Midbrain (tissue), 1 donor: ENCODE results near the gene ATP1A2.
A peak's percentile ranks its signal among the peaks of the same experiment; 100 is the strongest.

ENCODE experiments used
- DNase-seq: peaks from one replicate; lab custom pipeline; 2025; lab: John Stamatoyannopoulos, UW

ATP1A2 gene

DNA sequence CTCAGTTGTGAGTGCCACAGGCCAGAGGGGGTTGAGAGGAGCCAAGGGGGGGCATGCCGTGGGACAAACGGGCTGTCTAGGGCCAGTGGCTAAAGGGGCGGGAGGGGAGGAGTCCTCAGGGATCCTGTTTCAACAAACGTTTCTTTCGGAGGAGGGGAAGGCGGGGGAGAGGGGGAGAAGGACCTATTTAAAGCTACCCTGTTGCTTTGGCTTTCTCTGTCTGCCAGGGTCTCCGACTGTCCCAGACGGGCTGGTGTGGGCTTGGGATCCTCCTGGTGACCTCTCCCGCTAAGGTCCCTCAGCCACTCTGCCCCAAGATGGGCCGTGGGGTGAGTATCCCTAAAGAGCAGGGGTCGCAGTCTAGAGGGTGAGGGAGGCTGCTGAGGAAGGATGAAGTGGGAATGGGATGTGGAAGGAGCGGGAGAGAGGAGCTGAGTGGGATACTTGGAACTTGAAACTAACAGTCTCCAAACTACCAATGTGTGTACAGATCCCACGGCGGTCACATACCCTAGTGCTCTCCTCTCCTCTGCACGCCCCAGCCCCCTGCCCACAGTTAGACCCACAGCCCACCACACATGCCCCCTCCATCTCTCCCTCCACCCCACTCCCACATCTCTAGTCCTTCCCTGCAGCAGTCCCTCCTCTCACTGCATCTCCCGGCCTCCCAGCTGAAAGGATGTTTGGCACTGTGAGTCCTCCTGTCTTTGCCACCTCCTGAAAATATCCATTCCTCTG is at the start of gene ATP1A2:
TSS of gene ATP1A2 (plus strand) at position 215 of the 738 bp plus-strand sequence. CDS start at position 318, 103 bp downstream.
- DNase-seq = peak; percentile 53

- DNase-seq = peak; percentile 28
These were observed 48.5 kb upstream of the ATP1A2 start for GRCh38 chr1:160066829-160067745.

DNA sequence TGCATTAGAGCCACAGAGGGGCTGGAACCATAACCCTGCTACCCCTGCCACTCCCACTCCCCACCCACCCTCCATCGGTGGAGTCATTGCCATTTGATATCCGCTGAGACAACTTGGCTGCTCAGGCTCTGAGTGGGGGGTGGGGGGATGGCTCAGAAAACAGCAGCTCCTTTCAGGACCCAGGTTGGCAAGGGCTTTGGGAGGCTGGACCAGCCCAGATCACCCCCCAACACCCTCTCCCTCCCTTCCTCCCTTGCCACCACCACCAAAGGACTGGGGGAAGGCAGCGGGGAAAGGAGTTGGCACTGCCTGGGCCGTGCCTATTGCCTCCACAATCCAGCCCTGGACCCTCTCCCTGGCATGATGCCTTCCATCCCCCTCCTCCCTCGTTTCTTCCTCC is 47.3 kb upstream of the ATP1A2 start:
- DNase-seq = peak; percentile 92

DNA sequence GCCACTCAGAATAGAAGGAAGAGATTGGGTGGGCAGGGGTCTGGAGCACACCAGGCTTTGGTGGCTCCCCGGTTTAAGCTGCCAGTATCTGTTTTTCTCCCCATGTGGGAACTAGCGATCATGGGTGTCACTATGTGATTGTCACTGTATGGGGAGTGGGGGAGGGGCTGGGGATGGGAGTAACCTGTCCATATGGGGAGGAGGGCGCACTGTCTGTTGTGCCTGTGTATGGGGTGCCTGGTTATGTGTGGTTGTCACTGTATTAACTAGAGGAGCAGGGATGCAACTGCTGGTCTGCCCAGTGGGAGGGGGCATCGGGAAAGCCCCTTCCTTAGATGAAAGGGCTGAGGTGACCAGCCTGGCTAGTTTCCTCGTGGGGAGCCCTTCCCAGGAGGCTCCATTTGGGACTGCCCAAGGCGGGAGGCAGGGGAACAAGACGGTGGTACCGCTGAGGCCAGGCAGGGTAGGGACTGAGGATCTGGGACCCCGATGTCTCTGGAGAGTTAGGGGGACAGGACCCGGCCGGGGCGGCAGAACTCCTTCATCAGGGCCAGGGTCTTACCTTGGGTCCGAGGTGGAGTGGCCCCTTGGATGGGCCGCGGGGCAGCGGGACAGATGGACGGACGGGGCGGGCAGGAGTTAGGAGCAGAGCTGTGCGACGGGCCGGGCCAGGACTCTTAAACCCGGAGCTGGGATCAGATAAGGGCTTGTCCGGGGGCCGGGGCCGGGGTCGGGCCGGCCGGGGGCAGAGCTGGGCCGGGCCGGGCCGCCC is 45.9 kb upstream of the ATP1A2 start, which contains the start of gene KCNJ10:
TSS of gene KCNJ10 (minus strand) at position 701 of the 772 bp plus-strand sequence. CDS start 27,628 bp downstream, outside the sequence.
- peak; percentile 62 for DNase-seq

DNA sequence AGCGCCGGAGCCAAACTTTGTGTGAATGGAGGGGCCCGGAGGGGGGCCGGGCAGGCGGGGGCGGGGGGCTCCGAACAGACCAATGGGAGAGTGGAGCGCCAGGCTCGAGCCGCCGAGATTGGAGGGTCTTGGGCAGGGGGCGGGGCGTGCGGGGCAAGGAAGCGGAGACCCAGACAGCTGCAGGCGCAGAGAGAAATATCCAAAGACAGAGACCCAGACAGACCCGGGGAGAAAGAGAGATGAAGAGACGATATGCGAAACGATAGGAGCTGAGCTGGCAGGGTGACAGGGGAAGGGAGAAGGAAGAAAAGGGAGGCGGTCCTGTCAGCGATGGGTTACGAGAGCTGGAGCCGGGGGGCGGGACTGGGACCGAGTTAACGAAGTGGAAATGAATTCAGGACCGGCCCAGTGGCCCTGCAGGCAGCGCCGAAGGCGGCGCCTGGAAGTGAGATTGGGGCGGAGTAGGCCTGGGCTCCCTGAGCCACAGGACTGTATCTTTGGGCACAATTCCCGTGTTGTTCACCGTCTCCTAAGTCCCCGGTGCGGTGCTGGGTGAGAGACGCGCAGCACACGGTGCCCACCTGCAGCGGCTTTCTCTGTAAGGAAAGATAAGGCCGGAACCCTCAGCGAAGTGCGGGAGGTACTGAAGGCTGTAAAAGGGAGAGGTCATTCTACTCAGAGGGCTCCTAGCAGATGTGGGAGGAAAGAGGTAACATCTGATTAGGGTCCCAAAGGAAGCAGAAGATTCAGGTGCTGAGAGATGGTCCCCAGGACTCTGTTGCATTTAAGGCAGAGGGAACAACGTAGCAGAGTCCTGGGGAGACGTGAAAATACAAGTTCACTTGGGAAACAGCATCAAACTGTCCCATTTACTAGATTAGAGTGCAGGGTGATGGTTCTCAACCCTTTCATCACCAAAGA is 45.1 kb upstream of the ATP1A2 start:
- peak; percentile 92 for DNase-seq

- DNase-seq = no peak
These were observed 44.3 kb upstream of the ATP1A2 start for GRCh38 chr1:160071289-160071688.

- no peak for DNase-seq
These were observed 40.7 kb upstream of the ATP1A2 start for GRCh38 chr1:160074865-160075264.

- no peak for DNase-seq
These were observed 39.7 kb upstream of the ATP1A2 start for GRCh38 chr1:160075836-160076235.

DNA sequence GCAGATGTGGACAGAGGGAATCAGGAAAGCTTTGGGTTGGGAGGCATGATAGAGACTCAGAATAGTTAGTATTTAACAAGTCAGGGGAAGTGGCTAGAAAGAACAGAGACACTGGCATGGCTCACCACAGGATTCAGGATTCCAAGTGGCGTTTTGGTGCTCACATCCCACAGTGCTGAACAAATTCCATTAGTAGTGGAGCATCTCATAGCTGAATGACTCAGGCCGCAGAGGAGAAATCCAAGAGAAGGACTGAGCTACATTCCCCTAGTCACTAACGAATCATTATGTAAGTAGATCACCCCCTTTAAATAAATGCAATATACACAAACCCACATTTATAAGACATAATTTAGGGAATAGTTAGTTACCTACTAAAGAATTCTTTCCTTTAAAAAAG is 39.3 kb upstream of the ATP1A2 start:
- DNase-seq = no peak

GRCh38 chr1:160077486-160077885 is 38.1 kb upstream of the ATP1A2 start:
- DNase-seq = no peak

DNA sequence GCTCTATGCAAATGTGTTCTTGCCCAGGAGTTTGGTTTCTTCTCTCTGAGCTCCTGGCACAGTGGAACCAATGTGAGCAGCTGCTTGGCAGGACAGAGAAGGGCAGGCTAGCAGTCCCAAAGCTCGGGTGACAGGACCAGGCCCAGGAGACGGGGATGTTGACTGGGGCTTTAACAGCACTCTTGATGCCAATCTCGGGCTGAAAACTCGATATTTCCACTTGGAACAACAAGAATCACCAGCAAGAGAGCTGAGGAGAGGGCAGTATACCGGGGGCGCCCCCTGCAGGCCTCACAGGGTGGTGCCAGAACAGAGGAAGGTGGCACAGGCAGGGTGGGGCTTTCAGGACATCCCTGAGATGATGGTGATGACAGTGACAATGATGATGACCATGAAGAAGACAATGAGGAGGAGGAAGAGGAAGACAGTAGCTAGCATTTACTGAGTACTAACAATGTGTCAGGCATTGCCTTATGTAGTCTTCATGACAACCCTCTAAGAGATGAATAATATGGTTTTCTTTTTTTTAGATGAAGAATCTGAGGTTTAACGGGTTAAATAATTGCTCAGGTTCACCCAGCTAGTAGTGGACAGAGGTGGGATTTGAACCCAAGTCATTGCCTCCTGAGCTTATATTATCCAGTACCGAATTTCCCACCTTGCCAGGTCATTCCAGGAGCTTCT is 36.9 kb upstream of the ATP1A2 start:
- peak; percentile 85 for DNase-seq

DNA sequence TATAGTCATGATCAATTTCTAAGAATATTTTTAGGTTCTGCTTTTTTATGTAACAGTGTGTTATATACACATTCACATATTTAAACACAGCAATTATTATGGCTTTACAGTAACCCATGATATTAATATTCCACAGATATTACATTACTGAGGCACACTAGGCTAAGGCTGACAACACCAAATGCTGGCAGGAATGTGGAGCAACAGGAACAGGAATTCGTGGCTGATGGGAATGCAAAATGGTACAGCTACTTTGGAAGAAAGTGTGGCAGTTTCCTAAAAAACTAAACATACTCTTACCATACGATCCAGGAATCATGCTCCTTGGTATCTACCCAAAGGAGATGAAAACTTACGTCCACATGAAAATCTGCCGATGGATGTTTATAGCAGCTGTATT is 36.1 kb upstream of the ATP1A2 start:
- no peak for DNase-seq

- no peak for DNase-seq
These were observed 35.0 kb upstream of the ATP1A2 start for GRCh38 chr1:160080381-160081100.

- DNase-seq = peak; percentile 89
These were observed 34.2 kb upstream of the ATP1A2 start, which contains the start of gene KCNJ9 for GRCh38 chr1:160081261-160081936. TSS of gene KCNJ9 (plus strand) at chr1:160081538. CDS start at chr1:160084031, 2,493 bp downstream.

DNA sequence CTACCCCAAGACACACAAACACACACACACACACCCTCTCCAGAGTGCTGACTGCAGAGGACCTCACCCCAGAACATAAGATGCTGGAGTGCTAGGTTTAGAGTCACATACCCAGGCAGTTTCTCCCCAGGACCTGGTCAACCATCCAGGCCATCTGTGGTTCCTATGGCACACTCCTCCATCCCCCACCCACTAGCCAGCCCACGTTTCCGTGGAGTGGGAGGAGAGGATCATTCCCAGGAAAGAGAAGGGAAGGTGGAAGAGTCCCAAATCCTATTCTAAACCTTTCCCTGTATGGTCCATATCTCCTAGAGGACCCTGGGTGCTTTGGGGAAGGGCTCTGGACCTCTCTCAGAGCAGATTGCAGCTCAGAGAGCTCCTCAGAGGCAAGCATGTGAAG is 33.1 kb upstream of the ATP1A2 start:
- no peak for DNase-seq

DNA sequence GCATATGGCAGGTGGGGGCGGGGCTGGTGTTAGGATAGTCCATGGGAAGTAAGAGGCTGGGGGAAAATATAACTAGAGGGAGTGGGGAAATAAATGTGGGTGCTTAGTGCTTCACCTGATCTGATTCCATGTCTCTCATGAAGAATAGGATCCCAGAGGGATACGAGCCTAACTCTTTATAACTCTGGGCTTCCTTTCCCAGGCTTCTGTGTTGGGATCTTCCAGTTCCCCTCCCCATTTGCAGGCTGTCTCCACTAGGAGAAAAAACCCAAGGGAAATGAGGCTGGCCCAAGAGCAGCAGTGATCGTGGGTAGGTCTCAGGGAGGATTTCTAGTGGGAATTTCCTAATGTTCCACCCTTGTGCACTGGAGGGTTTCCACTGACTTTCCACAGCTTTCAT is 32.6 kb upstream of the ATP1A2 start:
- no peak for DNase-seq

- no peak for DNase-seq
These were observed 31.4 kb upstream of the ATP1A2 start for GRCh38 chr1:160083968-160084770.

DNA sequence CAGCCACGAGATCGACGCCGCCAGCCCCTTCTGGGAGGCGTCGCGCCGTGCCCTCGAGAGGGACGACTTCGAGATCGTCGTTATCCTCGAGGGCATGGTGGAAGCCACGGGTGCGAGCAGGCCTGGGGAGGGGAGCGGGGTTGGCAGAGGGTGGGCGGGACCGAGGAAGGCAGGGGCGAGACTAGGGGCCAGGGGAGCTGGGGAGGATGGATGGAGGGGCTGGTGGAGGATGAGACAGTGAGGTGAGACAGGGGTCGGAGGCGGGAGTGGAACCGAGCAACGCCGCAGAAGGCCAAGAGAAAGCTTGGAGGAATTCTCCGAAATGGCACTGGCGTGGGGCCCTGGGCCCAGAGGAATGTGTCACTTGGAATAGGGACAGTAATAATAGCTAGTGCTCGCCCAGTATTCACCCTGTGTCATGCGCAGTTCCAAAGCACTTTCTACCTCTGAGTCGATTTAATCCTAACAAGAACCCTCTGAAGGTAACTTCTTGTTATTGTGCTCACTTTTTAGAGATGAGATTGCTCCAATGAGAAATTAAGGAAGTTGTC is 30.7 kb upstream of the ATP1A2 start:
- no peak for DNase-seq
